Activated CD8-positive, alpha-beta T cell treated with anti-CD3 and anti-CD28 coated beads for 36 hours (primary cell): ENCODE results near the gene PDE4B. TPM values are rescaled to one million over a fixed set of nuclear protein-coding genes. Genes with fewer than 3 reads are reported as not detected.

ENCODE experiments used
- ATAC-seq: fragments of 200-7000 bp; cut with Tn5 transposase; one replicate; pipeline ENCODE4 v1.10.0; 2021; ENCODE audit warnings: mild to moderate bottlenecking, moderate library complexity
- CTCF ChIA-PET: fragments of 350-600 bp; sonication (Branson Sonifier 250); formaldehyde crosslinking; loops from one replicate; lab custom pipeline; 2021; ENCODE audit warnings: antibody characterized with exemption; lab: Charles Lee
- POLR2A ChIA-PET: fragments of 350-600 bp; sonication (Branson Sonifier 250); formaldehyde crosslinking; loops from one replicate; lab custom pipeline; 2021; ENCODE audit warnings: antibody characterized with exemption; lab: Charles Lee
- DNase-seq: peaks from one replicate; pipeline ENCODE4 v3.0.0-alpha.2; 2020
- H3K27ac Mint-ChIP-seq: one replicate; pipeline ENCODE4 v1.8.0; 2021; ENCODE audit warnings: mild to moderate bottlenecking, mixed read lengths
- H3K27me3 Mint-ChIP-seq: one replicate; pipeline ENCODE4 v1.8.0; 2021; ENCODE audit warnings: mixed read lengths
- H3K36me3 Mint-ChIP-seq: one replicate; pipeline ENCODE4 v1.8.0; 2021; ENCODE audit warnings: low read depth, mixed read lengths
- H3K4me1 Mint-ChIP-seq: one replicate; pipeline ENCODE4 v1.8.0; 2021; ENCODE audit warnings: low read depth, mixed read lengths
- H3K4me3 Mint-ChIP-seq: one replicate; pipeline ENCODE4 v1.8.0; 2021; ENCODE audit warnings: mild to moderate bottlenecking, moderate library complexity, mixed read lengths
- H3K9me3 Mint-ChIP-seq: one replicate; pipeline ENCODE4 v1.8.0; 2021; ENCODE audit warnings: mixed read lengths
- CTCF ChIP-seq: fragments of 200-600 bp; IDR thresholded peaks from one replicate; pipeline ENCODE4 v1.8.0; 2022; ENCODE audit warnings: antibody characterized with exemption, mild to moderate bottlenecking
- intact Hi-C: fragments of 100-400 bp; cut with micrococcal nuclease; formaldehyde crosslinking; loops from one replicate; pipeline ENCODE4 v1.10.0; 2022
- total RNA-seq, 2 experiments: library from RNA; stranded (reverse); gene quantifications; one replicate each; pipeline ENCODE4 v1.2.3, GENCODE V29; 2021

The PDE4B gene
- total RNA-seq, 2 experiments from 2014 or later, result 32.4 to 33.1 TPM

DNA sequence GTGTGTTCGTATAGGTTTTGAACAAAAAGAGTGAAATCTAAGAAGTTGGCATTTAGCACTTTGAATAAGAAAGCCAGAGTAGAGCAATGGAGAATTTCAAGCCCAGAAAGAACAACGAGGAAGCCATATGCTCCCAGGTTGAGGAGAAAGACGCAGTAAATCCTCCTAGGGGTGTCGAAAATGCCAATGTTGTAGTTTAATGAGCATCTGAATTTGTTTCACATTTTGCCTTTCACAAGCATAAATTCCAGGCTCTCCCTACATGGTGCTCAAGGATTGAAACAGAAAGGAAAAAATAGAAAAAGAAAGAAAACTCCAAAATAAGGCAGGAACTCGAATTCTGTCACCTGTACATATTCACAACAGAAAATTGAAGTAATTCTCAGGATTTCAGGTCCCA, 476.5 kb downstream of the PDE4B start:
- no peak for TF ChIP-seq CTCF
- Mint-ChIP-seq H3K36me3 (no peaks in the 10 kb centered on the region), H3K27ac (no peak overlapping the region), H3K9me3 (peaks cover 1% of the 10 kb centered on the region), H3K27me3 (no peaks in the 10 kb centered on the region), H3K4me1 (peaks cover 54% of the 10 kb centered on the region), H3K4me3 (no peak overlapping the region)
- ATAC-seq (no peak), DNase-seq (no peak)
- POLR2A ChIA-PET, result no interaction called here
- CTCF ChIA-PET, result no interaction called here
- intact Hi-C loops, result no loop called here

DNA sequence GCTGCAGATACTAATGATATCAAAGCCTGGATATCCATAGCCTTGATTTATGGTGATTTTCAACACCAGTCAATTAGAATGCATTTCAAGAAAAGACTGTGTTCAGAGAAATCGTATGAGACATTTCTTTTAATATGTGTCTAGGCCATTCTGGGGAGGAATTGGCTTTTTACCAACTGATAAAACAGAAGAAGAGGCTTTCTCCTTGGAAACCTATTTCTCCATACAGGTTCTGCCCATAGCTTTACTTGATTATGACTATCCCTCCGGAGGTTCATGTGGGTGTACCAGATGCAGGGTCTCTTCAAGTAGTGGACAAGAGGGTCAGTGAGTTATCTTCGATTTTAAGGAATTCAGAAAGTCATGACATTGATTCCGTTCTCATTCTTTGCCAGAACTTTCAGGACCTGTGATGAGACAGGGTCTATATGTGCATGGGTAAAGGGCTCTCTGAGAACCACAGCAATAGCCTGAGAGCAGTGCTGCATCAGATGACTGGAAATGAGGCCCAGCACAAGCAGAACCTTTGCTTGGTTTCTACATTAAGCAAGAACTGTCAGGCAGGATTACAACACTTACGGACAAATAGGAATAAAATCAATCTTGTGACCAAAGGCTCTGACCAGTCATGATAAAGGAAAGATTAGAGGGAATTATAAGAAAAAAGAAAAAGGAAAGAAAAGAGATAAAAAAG, 477.6 kb downstream of the PDE4B start:
- intact Hi-C loops, result no loop called here
- ChIA-PET CTCF (interaction anchor here (1.0 to 2.0 kb wide), 4 partner anchors 10 to 176 kb away, joined by 3 to 6 read pairs (median 4); no protein-coding TSS in a partner anchor), POLR2A (interaction anchor here (1.8 kb wide), 1 partner anchor 62 kb away, joined by 6 read pairs; no protein-coding TSS in a partner anchor)
- Mint-ChIP-seq H3K4me1 (peaks cover 64% of the 10 kb centered on the region), H3K27me3 (no peaks in the 10 kb centered on the region), H3K27ac (no peak overlapping the region), H3K4me3 (no peak overlapping the region), H3K9me3 (peaks cover 1% of the 10 kb centered on the region), H3K36me3 (no peaks in the 10 kb centered on the region)
- ATAC-seq, result no peak
- DNase-seq, result no peak
- TF ChIP-seq CTCF, result no peak

DNA sequence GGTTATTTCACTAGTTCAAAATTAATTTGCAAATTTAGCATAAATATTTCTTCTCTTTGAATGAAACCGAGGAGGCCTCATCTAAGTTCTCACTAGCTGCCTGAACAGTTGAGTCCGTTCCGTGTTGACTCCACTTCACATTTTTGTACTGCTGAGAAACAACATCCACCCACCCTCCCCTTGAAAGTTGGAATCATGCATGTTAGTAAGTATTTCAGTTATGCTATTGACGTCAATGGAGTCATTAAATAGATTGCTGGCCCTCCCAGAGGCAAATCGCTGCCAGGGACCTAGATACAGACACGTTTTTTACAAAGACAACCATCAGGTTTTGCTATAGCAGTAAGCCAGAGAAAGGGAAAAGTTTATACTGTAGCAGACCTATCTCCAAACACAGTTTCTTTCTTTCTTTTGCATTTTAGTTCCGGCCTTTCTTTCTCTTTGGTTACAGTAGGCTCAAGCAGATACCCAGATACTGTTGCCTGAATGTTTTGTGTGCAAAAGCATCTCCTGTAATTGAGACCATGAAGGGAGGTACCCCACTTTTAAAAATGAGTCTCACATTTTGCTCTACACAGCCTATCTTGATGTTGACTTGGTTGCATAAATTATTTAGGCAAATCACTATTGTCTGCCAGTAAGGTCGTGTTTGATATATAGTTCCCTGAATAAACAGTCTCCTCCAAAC, 478.7 kb downstream of the PDE4B start:
- CTCF ChIA-PET, result interaction anchor here (1.0 to 5.8 kb wide), 5 partner anchors 11 to 175 kb away, joined by 3 to 44 read pairs (median 5); no protein-coding TSS in a partner anchor
- intact Hi-C loops, result no loop called here
- POLR2A ChIA-PET, result interaction anchor here (1.3 to 1.8 kb wide), 2 partner anchors 61 to 79 kb away, joined by 5 to 6 read pairs; no protein-coding TSS in a partner anchor
- Mint-ChIP-seq H3K4me3 (no peak overlapping the region), H3K4me1 (peaks cover 65% of the 10 kb centered on the region), H3K9me3 (peaks cover 1% of the 10 kb centered on the region), H3K27ac (peak overlapping the region; percentile 86), H3K27me3 (no peaks in the 10 kb centered on the region), H3K36me3 (no peaks in the 10 kb centered on the region)
- DNase-seq (peak; percentile 80), ATAC-seq (peak; percentile 63)
- no peak for TF ChIP-seq CTCF

DNA sequence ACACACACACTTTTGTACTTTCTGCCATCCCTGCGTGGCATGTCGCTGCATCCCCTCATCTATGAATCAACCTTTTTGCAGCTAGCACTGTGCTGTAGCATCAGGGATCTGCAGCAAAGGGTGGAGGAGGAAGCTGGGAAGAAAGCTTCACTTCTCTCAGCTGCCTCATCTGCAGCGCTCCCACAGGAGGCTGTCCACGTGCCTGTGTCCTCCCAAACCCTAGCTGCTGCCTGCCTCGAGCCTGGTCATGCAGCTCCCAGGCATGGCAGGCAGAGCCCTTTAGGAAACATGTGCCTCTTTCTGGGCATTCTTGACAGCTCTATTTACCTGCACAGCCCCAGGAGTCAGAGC, 479.2 kb downstream of the PDE4B start:
- Mint-ChIP-seq H3K9me3 (peaks cover 1% of the 10 kb centered on the region), H3K27me3 (no peaks in the 10 kb centered on the region), H3K36me3 (no peaks in the 10 kb centered on the region), H3K4me1 (peaks cover 65% of the 10 kb centered on the region), H3K27ac (peak overlapping the region; percentile 86), H3K4me3 (no peak overlapping the region)
- intact Hi-C loops, result no loop called here
- ChIA-PET CTCF (interaction anchor here (1.0 to 5.8 kb wide), 4 partner anchors 16 to 175 kb away, joined by 3 to 44 read pairs (median 5); no protein-coding TSS in a partner anchor), POLR2A (interaction anchor here (1.3 to 1.8 kb wide), 2 partner anchors 60 to 79 kb away, joined by 5 to 6 read pairs; no protein-coding TSS in a partner anchor)
- TF ChIP-seq CTCF, result no peak
- no peak for DNase-seq
- ATAC-seq, result no peak
